ENCODE results near the gene B3GNT4. TPM values are rescaled to one million over a fixed set of nuclear protein-coding genes. Genes with fewer than 3 reads are reported as not detected.
"Not testable (repeated sequence)": the region's sequence is repeated elsewhere in the genome, so short reads cannot be mapped to it uniquely, and the experiment has no call there.

The B3GNT4 gene
- total RNA-seq, 1 donor from 2014 or later: not detected

GRCh38 chr12:122187466-122187865 lies 16.0 kb upstream of the B3GNT4 start:
- DNase-seq (ENCODE audit: extremely low read depth, low read depth, low spot score): no peak

DNA sequence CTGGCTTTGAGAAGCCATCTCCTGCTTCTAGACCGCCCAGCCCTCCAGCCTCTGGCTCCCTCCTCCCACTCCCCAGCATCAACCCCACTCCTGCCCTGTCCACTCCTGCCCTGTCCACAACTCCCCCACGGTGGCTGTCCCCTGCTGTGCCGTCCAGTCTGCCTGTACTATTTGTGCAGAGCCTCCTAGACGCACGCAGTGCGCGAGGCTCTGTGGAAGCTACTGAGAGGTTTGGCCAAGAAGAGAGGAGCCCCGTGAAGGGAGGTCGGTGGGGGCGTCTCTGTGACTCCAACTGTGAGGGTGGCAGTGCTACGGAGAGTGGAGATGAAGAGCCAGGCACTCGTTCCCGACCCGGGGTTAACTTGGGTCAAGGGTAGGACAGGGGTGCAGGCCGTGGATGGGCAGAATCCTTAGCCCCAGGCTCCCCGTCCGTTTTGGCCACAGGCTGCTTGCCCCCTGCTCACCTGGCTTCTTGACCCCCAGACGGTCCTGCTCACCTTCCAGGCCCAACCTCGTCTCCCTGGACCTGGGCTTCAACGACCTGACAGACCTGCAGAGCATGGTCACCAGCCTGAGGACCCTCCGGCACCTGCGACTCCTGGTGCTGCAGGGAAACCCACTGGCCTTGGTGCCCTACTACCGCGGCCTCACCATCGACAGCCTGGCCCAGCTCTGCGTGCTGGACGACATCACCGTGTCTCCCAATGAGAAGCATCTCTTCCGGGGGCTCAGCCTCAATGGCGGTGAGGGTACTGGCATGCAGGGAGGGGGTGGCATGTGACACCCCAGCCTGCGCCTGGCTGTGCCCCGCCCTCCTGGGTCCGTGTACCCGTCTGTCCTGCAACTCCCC lies 13.7 kb upstream of the B3GNT4 start:
- no peak for DNase-seq (ENCODE audit: extremely low read depth, low read depth, low spot score)

- DNase-seq (ENCODE audit: extremely low read depth, low read depth, low spot score): peak; percentile 14
These were observed 12.5 kb upstream of the B3GNT4 start for GRCh38 chr12:122190842-122191668.

- DNase-seq (ENCODE audit: extremely low read depth, low read depth, low spot score): no peak
These were observed 11.1 kb upstream of the B3GNT4 start for GRCh38 chr12:122192441-122192840.

DNA sequence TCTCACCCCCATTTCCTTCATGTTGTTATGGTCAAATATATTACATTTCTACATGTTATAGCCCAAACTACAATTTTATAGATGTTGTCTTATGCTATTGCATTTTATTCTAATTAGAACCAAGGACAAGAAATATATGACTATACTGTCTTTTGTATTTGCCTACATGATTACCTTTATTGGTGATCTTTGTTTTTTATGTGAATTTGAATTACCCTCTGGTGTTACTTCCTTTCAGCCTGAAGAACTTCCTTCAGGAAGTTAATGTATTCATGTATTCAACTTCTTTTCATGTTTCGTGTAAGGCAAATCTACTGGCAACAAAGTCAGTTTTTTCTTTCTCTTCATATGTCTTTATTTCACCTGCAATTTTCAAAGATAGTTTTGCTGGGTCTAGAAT lies 8.7 kb upstream of the B3GNT4 start:
- DNase-seq (ENCODE audit: extremely low read depth, low read depth, low spot score): no peak

- no peak for DNase-seq (ENCODE audit: extremely low read depth, low read depth, low spot score)
These were observed 8.1 kb upstream of the B3GNT4 start for GRCh38 chr12:122195405-122195804.

GRCh38 chr12:122197612-122197966 lies 5.9 kb upstream of the B3GNT4 start:
- no peak for DNase-seq (ENCODE audit: extremely low read depth, low read depth, low spot score)

DNA sequence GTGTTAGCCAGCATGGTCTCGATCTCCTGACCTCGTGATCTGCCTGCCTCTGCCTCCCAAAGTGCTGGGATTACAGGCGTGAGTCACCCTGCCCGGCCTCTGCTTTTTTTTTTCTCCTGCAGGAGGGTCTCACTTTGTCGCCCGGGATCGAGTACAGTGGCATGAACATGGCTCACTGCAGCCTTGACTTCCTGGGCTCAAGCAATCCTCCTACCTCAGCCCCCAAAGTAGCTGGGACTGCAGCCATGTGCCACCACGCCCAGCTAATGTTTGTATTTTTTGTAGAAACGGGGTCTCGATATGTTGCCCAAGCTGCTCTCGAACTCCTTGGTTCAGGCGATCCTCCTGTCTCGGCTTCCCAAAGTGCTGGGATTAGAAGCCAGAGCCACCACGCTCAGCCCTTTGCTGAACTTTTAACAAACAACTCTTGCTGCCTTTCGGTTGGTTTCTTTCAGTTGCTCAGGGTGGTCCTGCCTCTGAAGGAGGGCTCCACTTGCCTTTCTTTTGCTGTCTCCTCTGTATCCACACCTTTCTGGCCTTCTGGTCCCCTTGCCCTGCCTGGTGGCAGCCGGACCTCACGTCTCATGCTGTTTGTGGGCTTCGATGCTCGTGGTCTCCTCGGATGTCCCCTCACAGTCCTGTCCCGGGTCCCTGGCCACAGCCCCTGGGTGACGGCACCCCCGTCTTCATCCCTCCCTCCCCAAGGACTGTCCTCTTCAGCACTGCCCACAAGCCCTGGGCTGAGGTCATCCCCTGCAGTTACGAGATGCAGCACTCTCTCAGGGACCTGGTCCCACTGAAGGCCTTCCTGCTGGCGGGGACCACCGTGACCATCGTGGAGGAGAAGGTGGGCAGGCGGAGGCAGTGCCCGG lies 3.8 kb upstream of the B3GNT4 start:
- no peak for DNase-seq (ENCODE audit: extremely low read depth, low read depth, low spot score)

DNA sequence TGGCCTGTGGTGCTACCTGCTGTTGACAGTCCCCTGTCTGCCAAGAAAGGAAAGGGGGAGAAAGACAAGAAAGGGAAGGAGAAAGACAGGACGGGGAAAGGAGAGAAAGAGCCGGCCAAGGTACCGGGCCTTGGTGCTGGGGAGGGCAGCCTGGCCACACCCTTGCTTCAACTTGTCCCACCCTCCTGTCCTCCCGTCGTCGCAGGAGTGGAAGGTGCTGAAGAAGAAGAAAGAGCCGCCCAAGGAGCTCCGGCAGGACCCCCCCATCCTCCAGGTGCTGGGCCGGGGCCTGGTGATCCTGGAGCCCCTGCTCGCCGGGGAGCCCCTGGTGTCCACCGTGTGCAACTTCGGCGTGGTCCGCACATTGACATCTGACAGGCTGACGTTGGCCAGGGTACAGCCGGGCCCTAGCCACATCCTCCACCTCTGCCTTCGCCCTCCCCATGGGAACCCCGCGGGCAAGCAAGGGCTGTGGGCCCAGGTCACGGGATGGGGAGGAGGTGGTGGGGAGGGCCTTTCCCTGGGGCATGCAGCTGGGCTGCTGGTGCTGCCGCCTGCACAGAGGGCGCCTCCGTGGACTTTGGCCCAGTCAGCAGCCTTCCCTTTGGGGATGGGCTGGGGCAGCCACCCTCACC lies 2.9 kb upstream of the B3GNT4 start:
- DNase-seq (ENCODE audit: extremely low read depth, low read depth, low spot score): no peak

DNA sequence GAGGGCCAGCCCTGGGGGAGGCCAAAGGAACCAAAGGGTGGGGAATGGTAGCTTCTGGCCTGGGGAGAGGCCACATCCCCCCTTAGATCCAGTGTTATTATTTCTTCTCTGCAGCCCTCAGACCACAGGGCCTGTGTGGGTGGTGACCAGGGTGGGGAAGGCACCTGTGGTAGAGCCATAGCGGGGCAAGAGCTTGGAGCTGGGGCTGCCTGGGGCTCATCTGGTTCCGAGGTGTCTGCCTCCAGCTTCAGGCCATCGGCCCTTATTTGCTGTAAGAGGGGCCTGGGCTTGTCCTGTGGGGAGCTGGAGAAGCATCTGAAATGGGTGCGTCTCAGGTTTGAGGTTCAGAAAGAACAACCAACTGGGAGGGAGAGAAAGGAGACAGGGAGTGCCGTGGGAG lies 2.1 kb upstream of the B3GNT4 start:
- no peak for DNase-seq (ENCODE audit: extremely low read depth, low read depth, low spot score)

DNA sequence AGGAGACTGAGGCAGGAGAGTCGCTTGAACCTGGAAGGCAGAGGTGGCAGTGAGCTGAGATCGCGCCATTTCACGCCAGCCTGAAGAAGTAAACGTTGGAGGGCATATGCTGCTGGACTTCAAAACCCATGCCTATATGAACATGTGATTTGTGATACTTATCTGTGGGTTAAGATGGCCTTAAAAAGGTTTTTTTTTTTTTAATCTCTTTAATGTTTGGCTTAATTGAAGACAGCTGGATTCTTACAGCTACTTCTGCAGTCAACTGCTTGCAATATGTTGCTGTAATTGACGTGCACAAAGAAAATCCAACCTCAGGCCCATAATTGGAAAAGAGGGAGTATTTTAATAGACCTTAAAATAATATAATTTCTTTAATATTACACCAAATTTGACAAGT lies 1.5 kb upstream of the B3GNT4 start:
- no peak for DNase-seq (ENCODE audit: extremely low read depth, low read depth, low spot score)

- not testable (repeated sequence) for DNase-seq (ENCODE audit: extremely low read depth, low read depth, low spot score)
These were observed 698 bp upstream of the B3GNT4 start for GRCh38 chr12:122202811-122203210.

- no peak for DNase-seq (ENCODE audit: extremely low read depth, low read depth, low spot score)
These were observed 901 bp downstream of the B3GNT4 start for GRCh38 chr12:122204167-122205052.

GRCh38 chr12:122205053-122205925 lies 1.8 kb downstream of the B3GNT4 start:
- DNase-seq (ENCODE audit: extremely low read depth, low read depth, low spot score): no peak

GRCh38 chr12:122206111-122206881 lies 2.8 kb downstream of the B3GNT4 start:
- no peak for DNase-seq (ENCODE audit: extremely low read depth, low read depth, low spot score)

- DNase-seq (ENCODE audit: extremely low read depth, low read depth, low spot score): no peak
These were observed 3.5 kb downstream of the B3GNT4 start for GRCh38 chr12:122206976-122207375.

GRCh38 chr12:122207391-122207790 lies 3.9 kb downstream of the B3GNT4 start:
- DNase-seq (ENCODE audit: extremely low read depth, low read depth, low spot score): no peak
